Gastroesophageal sphincter (tissue), 2 donors: ENCODE results near the gene GPC3.

Experiments used
- POLR2A ChIP-seq, 2 donors: fragments of 450-650 bp; IDR thresholded peaks; one replicate each; pipeline ENCODE4 v1.6.1; 2017; ENCODE audit warnings: antibody characterized with exemption in 2 of 2, mild to moderate bottlenecking in 2 of 2, moderate library complexity in 1 of 2
- POLR2AphosphoS5 ChIP-seq: sonication (generic); formaldehyde crosslinking; IDR thresholded peaks from one replicate; pipeline ENCODE4 v1.6.1; 2017; ENCODE audit warnings: antibody characterized with exemption

DNA sequence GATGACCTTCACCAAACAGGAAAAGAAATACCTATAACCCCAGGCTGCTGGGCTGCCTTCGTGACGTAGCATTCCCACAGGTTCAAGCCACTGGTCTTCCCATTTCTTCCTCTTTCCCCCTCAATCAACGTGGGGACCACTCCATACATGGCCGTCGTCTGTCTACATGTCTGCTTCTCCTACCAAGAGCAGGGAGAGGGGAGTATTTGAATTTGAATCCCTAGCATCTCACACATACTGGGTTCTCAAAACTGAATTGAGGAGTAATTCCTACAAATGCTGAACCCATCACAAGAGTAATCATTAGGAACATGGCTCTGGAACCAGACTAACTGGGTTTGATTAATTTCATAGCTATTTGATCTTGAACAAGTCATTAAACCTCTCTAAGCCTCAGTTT, 17.3 kb downstream of the GPC3 start:
- TF ChIP-seq POLR2AphosphoS5 (no peak), POLR2A (IDR thresholded peaks at IDR 0.05) (no peak)
